GM12872 (cell line): Measurements from ENCODE around the gene NPAS3.

Experiments used
- TF ChIP-seq, protein P1 (sequence below): IDR thresholded peaks from 3 replicates; pipeline ENCODE4 v1.5.1; 2011; ENCODE audit warnings: low read depth, mild to moderate bottlenecking, low read length, moderate library complexity; ENCODE audit not compliant: insufficient read depth

NPAS3 gene

DNA sequence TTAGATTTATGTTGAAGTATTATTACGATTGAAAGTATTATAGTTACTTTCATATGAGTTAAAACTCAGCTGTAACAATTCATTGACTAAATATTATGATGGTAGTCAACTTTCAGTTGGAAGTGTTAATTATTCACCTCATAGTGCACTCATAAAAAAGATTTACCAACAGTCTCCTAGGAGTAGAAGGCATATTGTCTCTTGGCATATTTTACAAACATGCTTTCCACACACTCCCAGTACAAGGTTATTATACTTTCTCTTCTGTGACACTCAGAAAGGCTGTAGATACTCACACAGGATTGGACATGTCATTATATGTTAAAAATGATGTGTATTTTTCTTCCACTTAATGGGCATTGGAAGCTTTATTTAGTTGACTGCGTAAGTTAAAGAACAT, 147.1 kb downstream of the NPAS3 start:
- TF ChIP-seq, protein P1, sequence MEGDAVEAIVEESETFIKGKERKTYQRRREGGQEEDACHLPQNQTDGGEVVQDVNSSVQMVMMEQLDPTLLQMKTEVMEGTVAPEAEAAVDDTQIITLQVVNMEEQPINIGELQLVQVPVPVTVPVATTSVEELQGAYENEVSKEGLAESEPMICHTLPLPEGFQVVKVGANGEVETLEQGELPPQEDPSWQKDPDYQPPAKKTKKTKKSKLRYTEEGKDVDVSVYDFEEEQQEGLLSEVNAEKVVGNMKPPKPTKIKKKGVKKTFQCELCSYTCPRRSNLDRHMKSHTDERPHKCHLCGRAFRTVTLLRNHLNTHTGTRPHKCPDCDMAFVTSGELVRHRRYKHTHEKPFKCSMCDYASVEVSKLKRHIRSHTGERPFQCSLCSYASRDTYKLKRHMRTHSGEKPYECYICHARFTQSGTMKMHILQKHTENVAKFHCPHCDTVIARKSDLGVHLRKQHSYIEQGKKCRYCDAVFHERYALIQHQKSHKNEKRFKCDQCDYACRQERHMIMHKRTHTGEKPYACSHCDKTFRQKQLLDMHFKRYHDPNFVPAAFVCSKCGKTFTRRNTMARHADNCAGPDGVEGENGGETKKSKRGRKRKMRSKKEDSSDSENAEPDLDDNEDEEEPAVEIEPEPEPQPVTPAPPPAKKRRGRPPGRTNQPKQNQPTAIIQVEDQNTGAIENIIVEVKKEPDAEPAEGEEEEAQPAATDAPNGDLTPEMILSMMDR, result no peak

DNA sequence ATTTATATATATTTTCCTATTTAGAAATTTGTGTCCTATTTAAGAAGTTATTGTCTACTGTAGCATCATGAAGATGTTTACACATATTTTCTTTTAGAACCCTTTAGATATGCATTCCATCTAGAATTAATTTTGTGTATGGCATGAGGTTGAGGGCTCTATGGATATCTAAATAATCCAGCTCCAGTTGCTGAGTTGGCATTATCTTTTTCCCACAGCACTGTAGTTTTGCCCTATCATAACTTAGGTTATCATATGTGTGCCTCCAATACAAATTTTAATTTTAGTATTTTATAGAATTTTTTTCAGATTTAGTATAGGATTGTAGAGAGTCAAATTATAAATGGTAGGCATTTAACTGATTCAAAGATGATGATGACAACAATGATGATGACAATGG, 159.3 kb downstream of the NPAS3 start:
- TF ChIP-seq, protein P1, result no peak

DNA sequence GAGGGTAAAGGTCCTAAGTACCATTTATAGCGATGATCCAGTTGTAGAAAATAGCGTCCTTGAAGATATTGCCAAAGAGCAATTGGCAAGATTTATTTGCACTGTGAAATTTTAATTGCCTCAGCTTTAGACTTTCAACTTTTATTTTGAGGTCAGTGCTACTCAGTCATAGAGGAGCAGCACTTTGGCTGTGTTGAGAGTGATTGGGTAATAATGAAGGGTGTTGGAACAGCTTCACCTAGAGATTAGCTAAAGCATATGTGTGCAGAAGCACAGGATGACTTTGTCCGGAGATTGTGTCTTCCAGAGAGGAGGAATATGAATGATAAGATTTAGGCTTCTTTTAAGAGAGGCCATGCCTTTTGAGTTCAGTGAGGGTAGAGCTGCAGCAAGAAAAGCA, 164.8 kb downstream of the NPAS3 start:
- TF ChIP-seq, protein P1, result no peak

DNA sequence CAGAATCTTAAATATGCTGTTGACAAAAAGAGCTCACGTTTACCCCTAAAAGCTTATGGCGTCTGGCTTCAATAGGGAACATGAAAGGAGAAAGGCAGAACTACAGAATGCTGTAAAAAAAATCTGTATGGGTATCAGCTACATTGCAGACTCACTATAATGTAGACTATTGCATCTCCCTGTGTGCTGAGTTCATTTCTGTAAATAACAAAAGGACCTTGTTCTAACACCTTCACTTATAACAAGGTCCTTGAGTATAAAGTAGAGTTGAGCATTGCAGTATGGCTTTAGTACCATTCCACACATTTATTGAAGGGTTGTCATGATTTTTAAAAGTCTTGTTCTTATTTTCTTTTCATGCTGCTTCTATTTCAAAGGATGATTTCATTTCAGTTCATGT, 165.3 kb downstream of the NPAS3 start:
- TF ChIP-seq, protein P1, result no peak

DNA sequence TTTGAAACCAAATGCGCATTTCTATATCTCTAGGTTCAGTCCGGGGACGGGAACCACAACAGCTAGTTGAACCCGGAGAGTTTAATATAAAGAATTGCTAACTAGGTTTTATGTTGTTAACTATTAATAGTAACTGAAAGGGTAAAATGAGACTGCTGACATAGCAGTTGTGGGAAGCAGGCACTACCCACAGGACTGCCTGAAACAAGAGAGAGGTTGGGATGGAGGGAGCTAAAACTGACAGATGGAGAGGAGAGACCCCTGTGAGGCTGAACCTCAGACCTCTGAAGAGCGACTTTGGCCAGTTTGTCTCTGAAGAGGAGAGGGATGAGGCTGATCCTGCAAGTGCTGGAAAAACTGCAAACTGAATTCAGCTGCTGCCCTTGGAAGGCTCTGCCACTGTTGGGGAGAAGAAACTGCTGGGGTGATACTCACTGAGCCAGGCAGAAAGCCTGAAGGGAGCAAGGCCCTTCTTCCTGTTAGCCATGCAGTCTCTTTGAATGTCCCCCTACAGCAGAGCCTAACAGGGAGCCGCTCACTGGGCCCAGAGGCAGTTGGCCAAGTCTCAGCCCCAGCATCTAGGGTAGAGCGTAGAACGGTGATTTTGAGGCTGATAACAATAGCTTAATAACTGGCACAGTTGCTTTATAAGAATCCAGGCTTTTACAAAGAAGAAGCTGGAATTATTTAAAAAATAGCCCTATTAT, 172.2 kb downstream of the NPAS3 start:
- TF ChIP-seq, protein P1, result no peak

DNA sequence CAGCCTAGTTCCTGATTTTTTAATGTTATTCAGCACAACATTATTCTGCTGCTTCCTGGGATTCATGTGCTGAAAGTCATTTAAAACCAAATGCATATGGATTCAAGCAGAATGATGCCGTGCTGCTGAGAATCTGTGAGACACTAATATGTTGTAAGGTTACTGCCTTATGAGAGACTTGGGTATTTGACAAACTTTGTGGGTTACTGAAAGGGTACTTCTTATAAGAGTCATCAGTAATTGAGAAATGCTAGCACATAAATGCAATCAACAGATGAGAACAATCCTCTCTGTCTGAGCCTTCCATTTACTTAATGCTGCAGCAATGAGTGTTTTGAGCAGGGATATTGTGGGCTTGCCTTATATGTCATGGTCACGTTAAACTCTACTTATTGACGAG, 175.7 kb downstream of the NPAS3 start:
- TF ChIP-seq, protein P1, result no peak

DNA sequence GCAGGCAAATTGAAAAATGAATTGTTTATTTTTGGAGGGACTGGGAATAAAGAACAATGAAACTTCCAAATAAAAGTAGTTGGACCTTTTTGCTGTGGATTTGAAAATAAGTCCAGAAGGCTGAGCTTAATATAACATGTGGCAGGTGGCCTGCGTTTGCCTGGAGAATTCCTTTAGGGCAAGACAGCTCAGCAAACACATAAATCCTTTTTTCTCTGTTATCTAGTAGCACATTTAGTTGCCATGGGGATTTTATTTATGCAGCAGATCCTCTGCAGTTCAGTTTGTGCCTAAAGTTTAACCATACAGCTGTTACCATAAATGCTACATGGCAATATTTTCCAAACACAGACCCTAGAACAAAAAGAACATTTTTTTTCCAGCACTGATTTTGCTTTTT, 180.0 kb downstream of the NPAS3 start:
- TF ChIP-seq, protein P1, result no peak
